Prostate gland (tissue), 2 donors: ENCODE data around the gene HMGCL. TPM values are rescaled to one million over a fixed set of nuclear protein-coding genes. Genes with fewer than 3 reads are reported as not detected.

ENCODE experiments used
- DNase-seq: peaks from one replicate; pipeline ENCODE4 v3.0.0-alpha.2; 2019; ENCODE audit warnings: low spot score
- H3K27ac ChIP-seq, 2 donors: fragments of 200-600 bp; sonication (generic); 2 replicates each; pipeline ENCODE4 v1.5.1; 2017 to 2019
- H3K27me3 ChIP-seq: fragments of 200-600 bp; sonication (generic); replicated peaks from 2 replicates; pipeline ENCODE4 v1.5.1; 2019; ENCODE audit not compliant: insufficient read depth
- H3K36me3 ChIP-seq, 2 donors: fragments of 200-600 bp; sonication (generic); 1 replicate in 1 of 2; 2 replicates in 1 of 2; pipeline versions ENCODE4 v1.5.1 to v1.8.1; 2017 to 2019
- H3K4me1 ChIP-seq: fragments of 200-600 bp; sonication (generic); replicated peaks from 2 replicates; pipeline ENCODE4 v1.5.1; 2019
- H3K4me3 ChIP-seq, 2 donors: fragments of 200-600 bp; sonication (generic); 2 replicates each; pipeline ENCODE4 v1.5.1; 2017 to 2019
- H3K9me3 ChIP-seq: fragments of 200-600 bp; sonication (generic); 2 replicates; pipeline ENCODE4 v1.5.1; 2017
- POLR2A ChIP-seq: fragments of 450-650 bp; IDR thresholded peaks from one replicate; pipeline ENCODE4 v1.6.1; 2016; ENCODE audit warnings: antibody characterized with exemption, mild to moderate bottlenecking
- POLR2AphosphoS5 ChIP-seq: sonication (generic); formaldehyde crosslinking; IDR thresholded peaks from one replicate; pipeline ENCODE4 v1.6.1; 2017; ENCODE audit warnings: antibody characterized with exemption
- WGBS: methylation state at CpG from one replicate; pipeline ENCODE4 v1.1.5; 2018; 5-methylcytosine and 5-hydroxymethylcytosine counted together
- intact Hi-C: fragments of 100-400 bp; cut with DNase I; formaldehyde crosslinking; loops from one replicate; pipeline ENCODE4 v1.14.2; 2022
- total RNA-seq, 2 donors: library from RNA; depleted of rRNA; stranded (reverse); fragments of >200 nt; gene quantifications; one replicate each; pipeline ENCODE4 v1.1.0, GENCODE V29; 2016
- TF ChIP-seq, protein P1 (sequence below), 4 experiments: fragments of 200-600 bp in 2 of 4; fragments of 450-650 bp in 2 of 4; sonication (generic) in 2 of 4; IDR thresholded peaks; 1 replicate in 3 of 4; 2 replicates in 1 of 4; pipeline ENCODE4 v1.5.1; 2016 to 2019; ENCODE audit warnings: antibody characterized with exemption in 4 of 4, mild to moderate bottlenecking in 2 of 4, moderate library complexity in 2 of 4

The HMGCL gene
- total RNA-seq: 10 to 100 TPM; 51.1 to 58.7 TPM

DNA sequence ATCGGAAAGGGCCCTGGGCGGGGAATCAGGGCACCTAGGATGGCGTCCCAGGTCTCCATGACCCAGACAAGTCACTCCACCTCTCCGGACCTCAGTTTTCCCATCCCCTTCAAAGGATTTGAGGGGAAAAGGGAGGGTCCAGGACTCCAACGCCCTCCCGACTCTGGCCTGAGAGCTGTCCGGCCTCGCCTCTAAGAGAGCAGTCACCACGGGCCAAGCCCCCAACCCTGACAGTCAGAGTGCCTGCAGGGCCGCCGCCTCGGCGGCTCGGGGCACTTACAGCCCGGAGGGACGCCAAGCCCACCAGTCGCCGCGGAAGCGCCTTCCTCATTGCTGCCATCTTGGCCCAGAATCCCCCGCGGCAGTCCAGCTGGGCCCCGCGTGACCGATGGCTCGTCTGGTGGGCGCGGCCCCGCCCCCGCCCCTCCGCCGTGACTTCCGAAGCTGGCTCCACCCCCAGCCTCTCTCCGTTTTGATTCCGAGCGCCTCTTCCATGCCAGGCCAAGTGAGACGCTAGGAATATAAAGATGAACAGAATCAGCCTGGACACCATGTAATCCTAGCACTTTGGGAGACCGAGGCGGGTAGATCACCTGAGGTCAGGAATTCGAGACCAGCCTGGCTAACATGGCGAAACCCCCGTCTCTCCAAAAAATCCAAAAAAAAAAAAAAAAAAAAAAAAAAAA lies at the start of gene HMGCL:
Gene HMGCL, minus strand, starts transcription at position 354 of the 686 bp plus-strand sequence. Its CDS starts 14 bp downstream, at position 340.
- Histone ChIP-seq H3K27me3 (no peaks in the 10 kb centered on the region), H3K9me3 (no peaks in the 10 kb centered on the region), H3K27ac (peak within 1 kb of the TSS; percentile 84 to 91), H3K4me1 (no peaks in the 10 kb centered on the region), H3K36me3 (no peaks in the 10 kb centered on the region), H3K4me3 (peak within 1 kb of the TSS; percentile 67 to 79)
- TF ChIP-seq, protein P1, sequence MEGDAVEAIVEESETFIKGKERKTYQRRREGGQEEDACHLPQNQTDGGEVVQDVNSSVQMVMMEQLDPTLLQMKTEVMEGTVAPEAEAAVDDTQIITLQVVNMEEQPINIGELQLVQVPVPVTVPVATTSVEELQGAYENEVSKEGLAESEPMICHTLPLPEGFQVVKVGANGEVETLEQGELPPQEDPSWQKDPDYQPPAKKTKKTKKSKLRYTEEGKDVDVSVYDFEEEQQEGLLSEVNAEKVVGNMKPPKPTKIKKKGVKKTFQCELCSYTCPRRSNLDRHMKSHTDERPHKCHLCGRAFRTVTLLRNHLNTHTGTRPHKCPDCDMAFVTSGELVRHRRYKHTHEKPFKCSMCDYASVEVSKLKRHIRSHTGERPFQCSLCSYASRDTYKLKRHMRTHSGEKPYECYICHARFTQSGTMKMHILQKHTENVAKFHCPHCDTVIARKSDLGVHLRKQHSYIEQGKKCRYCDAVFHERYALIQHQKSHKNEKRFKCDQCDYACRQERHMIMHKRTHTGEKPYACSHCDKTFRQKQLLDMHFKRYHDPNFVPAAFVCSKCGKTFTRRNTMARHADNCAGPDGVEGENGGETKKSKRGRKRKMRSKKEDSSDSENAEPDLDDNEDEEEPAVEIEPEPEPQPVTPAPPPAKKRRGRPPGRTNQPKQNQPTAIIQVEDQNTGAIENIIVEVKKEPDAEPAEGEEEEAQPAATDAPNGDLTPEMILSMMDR (IDR thresholded peaks at IDR 0.05): peak in 2 of 4 experiments; percentile 14 to 15
- TF ChIP-seq POLR2AphosphoS5: peak; percentile 97
- peak; percentile 92 for TF ChIP-seq POLR2A
- under 1% methylated on average over 42 of the region's 42 CpGs for WGBS
- DNase-seq: peak; percentile 93
- intact Hi-C loops: no loop called here

DNA sequence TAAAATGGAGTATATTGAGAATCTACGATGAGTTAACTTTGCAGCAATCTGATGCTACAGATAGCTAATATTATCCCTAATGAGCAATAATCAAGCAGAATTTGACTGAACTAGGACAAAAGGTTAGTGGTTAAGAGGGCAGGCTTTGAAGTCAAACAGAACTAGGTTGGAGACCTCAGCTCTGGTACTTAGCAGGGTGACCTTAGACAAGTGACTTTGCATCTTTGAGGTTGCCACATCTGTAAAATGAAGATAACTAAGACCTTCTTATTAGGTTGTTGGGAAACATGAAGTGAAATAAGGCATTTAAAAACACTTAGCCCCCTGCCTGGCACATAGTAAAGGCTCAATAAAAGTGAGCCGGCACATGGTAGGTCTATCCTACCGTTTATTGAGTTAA lies 47.2 kb upstream of the HMGCL start:
- Histone ChIP-seq H3K4me3 (no peak overlapping the region), H3K4me1 (no peaks in the 10 kb centered on the region), H3K36me3 (no peaks in the 10 kb centered on the region), H3K27ac (no peak overlapping the region), H3K9me3 (no peaks in the 10 kb centered on the region), H3K27me3 (no peaks in the 10 kb centered on the region)
- TF ChIP-seq, protein P1 (IDR thresholded peaks at IDR 0.05): no peak
- TF ChIP-seq POLR2A (no peak), POLR2AphosphoS5 (no peak)
- intact Hi-C loops: no loop called here
- DNase-seq: no peak
- WGBS: 79% methylated on average over 3 of the region's 3 CpGs

DNA sequence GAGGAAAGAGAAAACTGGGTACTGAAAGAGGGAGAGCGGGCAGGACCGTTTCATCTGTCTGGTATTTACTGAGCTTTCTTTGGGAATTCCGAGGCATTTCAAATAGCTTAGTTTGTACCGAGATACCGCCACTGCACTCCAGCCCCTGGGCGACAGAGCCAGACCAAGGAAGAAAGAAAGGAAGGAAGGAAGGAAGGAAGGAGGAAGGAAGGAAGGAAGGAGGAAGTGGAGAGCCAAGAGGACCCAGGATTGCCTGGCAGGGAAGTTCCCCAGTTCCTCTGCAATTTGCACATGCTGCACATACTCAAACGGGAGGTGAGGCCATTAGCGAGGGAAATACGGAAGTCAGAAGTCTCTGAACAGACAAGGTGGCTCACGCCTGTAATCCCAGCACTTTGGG lies 43.8 kb upstream of the HMGCL start:
- Histone ChIP-seq H3K27ac (no peak overlapping the region), H3K9me3 (no peaks in the 10 kb centered on the region), H3K27me3 (no peaks in the 10 kb centered on the region), H3K36me3 (no peaks in the 10 kb centered on the region), H3K4me1 (no peaks in the 10 kb centered on the region), H3K4me3 (no peak overlapping the region)
- DNase-seq: no peak
- intact Hi-C loops: no loop called here
- TF ChIP-seq POLR2A (no peak), POLR2AphosphoS5 (no peak)
- TF ChIP-seq, protein P1 (IDR thresholded peaks at IDR 0.05): no peak
- 68% methylated on average over 10 of the region's 10 CpGs for WGBS

DNA sequence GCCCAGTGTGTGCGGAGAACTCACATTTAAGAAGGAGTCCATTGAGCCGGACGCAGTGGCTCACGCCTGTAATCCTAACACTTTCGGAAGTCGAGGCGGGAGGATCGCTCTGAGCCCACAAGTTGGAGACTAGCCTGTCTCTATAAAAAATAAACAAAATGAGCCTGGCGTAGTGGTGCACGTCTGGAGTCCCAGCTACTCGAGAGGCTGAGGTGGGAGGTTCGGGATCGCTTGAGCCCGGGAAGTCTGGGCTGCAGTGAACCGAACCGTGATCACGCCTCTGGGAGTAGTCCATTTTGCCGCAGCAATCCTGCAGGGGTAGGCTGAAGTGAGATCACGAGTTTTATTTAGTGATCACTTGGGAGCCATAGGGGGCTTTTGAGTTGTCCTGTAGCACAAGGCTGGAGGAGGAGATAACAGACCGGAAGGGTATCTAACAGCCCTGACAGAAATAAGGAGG lies 43.4 kb upstream of the HMGCL start:
- no peaks in the 10 kb centered on the region for H3K9me3 ChIP-seq
- peak overlapping the region; percentile 78 to 85 for H3K4me3 ChIP-seq
- H3K36me3 ChIP-seq: no peaks in the 10 kb centered on the region
- no peaks in the 10 kb centered on the region for H3K4me1 ChIP-seq
- DNase-seq: no peak
- H3K27me3 ChIP-seq: no peaks in the 10 kb centered on the region
- TF ChIP-seq POLR2AphosphoS5 (no peak), POLR2A (no peak)
- TF ChIP-seq, protein P1 (IDR thresholded peaks at IDR 0.05): no peak
- H3K27ac ChIP-seq: peak overlapping the region; percentile 69 to 70
- WGBS: 10% methylated on average over 20 of the region's 20 CpGs
- intact Hi-C loops: no loop called here
